GM18505 (cell line): ENCODE measurements around the gene ADM2.

ENCODE experiments used
- ATAC-seq: cut with Tn5 transposase; IDR thresholded peaks from one replicate; pipeline ENCODE4 v1.9.1; 2021; ENCODE audit not compliant: unreplicated experiment
- POLR2A ChIP-seq: IDR thresholded peaks from 4 replicates; pipeline ENCODE4 v1.6.1; 2011; ENCODE audit warnings: borderline replicate concordance; ENCODE audit not compliant: insufficient read depth, insufficient read length; ENCODE audit errors: extremely low read depth

Gene ADM2

DNA sequence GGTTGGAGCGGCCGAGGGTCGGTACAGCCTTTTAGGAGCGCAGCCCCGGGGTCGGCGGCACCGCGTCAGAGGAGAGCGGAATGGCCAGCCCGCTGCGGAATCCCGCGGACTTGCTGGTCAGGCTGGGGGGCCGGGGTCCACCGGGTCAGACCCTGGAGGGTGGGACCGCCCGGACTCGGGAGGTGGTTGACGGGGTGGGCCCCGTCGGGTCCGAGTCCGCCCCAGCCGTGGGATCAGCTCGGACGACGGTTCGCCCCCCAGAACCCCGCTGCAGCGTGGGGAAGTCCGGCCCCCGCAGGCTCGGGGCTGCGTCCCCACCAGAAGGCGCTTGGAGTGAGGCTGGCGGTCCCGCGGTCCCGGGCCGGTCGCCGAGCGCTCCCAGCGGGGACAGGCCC is 301 bp upstream of the ADM2 start:
- TF ChIP-seq POLR2A: no peak
- no peak for ATAC-seq

DNA sequence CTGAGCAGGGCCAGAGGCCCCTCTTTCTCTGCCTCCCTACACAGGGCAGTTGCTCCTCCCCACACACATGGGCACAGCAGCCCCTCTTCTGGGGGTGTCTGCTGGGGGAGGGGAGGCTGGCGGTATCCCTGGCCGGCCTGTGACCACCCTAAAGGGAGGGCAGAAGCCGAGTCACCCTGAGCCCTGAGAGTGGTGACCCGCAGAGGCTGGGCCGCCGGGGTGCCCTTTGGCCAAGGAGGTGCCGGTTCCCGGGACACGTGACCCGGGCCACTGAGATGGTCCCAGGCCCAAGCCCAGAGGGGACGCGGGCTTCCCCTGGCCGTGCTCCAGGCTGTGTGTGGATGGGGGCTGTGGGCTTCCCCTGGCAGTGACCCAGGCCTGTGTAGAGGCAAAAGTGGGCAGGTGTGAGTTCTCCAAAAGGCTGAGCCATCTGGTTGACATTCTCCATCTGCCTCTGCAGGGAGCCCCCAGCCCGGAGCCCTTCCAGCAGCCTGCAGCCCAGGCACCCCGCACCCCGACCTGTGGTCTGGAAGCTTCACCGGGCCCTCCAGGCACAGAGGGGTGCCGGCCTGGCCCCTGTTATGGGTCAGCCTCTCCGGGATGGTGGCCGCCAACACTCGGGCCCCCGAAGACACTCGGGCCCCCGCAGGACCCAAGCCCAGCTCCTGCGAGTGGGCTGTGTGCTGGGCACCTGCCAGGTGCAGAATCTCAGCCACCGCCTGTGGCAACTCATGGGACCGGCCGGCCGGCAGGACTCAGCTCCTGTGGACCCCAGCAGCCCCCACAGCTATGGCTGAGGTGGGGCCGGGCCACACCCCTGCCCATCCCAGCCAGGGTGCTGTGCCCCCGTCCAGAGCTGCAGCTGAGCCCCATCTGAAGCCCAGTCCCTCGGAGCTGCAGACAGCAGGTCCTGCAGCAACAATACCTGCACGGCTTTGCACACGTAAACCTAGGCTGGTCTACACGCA is 1.0 kb downstream of the ADM2 start:
- no peak for ATAC-seq
- no peak for TF ChIP-seq POLR2A

DNA sequence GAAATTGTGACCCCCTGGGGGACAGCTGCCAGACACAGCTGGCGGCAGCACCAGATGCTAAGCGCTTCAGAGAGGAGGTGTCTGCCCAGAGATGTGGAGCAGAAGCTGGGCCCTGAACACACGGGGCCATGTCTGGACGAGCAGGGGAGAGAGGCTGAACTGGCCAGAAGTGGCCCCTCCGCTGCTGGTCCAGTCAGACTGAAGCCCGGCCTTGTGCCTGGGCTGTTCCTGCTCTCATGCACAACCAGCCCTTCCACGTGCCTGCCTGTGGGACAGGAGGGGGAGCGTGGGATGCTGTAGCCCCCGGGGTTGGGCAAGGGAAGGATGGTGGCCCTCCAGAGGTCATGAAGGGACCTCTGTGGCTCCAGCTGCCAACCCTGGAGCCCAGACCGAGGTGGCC is 1.8 kb downstream of the ADM2 start:
- no peak for TF ChIP-seq POLR2A
- ATAC-seq: no peak

DNA sequence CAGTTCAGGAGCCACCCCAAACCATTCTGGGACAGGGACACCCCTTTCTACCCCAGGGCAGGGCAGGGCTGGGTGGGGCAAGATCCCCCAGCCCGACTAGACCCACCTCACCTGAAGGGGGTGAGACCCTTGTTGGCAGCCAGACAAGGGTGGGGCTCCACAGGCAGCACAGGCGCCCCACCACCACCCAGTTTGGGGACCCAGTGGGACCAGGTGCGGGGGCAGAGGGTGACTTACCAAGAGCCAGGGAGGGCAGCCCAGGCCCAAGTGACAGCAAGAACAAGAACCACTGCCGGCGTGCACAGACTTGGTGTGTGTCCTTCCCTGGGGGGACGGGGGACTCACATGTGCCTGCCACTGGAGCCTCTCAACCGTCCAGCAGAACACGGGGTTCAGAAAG is 2.2 kb downstream of the ADM2 start:
- no peak for ATAC-seq

DNA sequence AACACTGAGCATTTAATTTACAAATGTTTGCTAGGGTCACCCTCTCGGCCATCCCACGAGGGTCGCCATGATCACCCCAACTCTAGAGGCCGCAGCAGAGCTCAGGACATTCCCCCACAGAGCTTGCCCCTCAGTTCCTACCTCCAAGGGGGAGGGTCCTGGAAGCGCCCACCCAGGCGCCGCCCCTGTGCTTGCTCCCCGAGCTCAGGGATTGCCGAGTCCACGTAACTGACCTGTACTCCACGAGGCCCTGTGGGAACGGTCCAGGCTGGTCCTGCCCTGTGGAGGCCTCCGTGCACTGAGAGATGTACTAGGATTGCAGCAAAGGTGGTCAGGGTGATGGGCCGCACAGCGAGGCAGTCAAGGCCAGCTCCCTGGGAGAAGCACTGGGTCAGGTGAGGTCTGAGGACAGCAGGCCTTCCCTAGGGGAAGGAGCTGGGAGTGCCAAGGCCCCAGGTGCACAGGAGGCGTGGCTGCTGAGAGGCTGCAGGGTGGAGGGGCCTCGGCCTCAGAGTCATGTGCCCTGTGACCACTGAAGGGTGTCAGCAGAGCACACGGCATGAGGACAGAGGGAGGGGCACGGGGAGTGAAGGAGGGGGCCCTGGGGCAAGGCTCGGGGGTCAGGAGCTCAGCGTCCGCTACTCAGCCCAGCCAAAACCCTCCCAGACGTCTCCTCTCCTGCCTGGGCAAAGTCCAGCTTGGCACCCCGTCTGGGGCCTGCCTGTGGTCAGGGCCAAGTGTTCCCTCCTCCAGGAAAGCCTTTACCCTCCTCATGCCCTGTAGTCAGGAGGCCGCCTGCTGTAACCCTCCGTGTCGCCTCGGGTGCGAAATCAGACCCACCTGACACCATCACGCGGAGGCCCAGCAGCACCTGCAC is 2.9 kb downstream of the ADM2 start:
- TF ChIP-seq POLR2A: no peak
- no peak for ATAC-seq

More for the DNA sequence above, 2.2 kb downstream of the ADM2 start:
- no peak for TF ChIP-seq POLR2A

DNA sequence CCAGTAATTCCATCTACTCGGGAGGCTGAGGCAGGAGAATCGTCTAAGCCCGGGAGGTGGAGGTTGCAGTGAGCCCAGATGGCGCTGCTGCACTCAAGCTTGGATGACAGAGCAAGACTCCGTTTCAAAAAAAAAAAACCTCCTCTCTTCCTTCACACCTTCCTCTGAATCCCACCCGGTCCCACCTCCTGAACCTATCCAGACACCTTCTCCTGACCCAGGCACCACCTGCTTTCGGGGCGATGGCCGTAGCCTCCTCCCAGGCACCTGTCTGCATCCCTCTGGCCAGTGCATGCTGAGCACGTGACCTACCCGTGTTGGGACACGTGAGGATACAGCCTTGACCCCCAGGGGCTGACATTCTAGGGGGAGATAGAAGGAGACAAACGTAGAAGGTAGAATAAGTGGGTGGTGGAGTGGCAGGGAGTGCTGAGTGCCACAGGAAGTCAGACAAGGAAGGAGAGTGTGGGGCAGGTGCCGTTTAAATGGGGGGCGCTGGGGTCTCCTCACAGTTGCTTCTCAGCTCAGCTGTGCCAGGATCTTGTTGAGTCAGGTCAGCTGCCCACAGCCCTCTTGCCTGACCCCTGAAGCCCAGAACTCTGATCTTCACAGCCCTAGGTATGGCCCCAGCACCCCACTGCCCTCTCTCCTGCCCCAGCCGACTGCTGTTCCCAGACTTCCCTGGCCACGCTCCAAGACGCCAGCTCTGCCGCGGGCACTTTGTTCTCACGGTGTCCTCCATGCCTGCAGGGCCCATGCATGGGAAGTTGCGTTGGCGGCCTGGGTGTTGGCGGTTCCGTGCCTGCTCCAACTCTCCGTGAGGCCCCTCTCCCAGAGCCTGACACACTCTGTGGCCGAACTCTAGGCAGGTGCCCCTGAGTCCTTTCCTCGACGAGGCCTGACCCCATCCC is 4.1 kb downstream of the ADM2 start:
- no peak for ATAC-seq

DNA sequence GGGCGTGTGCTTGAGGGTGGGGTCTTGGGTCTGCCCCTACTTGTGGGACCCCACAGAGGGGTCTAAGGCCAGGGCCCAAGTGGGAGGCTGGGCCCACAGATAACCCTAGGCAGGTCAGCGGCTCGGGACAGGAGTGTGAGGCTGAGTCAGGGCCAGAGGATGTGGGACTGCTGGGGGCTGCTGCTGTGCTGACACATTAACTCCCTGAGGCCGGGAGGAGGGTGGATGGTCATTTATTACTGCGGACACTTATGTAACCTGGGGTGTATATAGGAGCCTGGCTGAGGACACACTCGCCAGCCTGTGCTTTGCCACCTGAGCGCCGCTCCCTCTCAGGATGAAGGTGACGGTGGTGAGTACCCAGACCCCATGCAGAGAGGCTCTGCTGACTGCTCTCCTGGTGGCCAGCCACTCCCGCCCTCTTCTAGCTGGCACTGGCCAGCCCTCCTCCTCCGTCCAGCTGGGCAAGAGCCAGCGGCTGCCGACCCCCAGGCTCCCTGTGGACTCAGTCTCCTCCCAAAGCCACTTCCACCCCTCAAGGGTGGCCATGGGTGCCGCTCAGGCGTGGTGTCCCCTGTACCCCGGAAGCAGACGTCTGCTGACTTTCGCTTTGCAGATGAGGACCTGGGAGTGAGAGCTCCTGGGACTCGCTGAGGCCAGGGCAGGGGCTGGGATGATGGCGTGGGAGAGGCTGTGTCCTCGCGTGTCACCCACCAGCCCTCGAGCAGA is 5.4 kb downstream of the ADM2 start, which contains the start of gene MIOX:
Gene MIOX, plus strand, starts transcription at position 299 of the 729 bp plus-strand sequence. Its CDS starts 39 bp downstream, at position 338.
- ATAC-seq: no peak
- no peak for TF ChIP-seq POLR2A

More for the DNA sequence above, 4.1 kb downstream of the ADM2 start:
- TF ChIP-seq POLR2A: no peak

DNA sequence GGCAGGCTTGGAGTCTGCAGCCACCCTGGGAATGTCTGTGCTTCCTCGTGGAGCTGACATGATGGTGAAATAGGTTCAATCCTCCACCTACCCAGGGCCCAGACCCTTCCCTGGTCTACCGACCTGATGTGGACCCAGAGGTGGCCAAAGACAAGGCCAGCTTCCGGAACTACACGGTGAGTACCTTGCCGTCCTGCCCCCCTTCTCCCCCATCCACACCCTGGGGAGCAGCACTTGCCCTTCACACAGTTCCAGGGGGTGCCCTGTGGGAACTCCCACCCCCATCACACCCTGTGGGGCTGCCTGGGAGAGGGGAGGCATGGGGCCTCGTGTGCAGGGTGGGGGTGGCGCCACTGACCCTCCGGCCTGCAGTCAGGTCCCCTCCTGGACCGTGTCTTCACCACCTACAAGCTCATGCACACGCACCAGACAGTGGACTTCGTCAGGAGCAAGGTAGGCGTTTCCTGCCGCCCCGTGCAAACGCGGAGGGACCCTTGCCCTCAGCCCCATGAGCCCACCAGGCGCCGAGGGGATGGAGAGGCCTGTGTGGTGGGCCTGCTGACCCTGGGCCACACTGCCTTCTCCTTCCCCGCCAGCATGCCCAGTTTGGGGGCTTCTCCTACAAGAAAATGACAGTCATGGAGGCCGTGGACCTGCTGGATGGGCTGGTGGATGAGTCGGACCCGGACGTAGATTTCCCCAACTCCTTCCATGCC is 6.1 kb downstream of the ADM2 start:
- no peak for TF ChIP-seq POLR2A
- no peak for ATAC-seq

DNA sequence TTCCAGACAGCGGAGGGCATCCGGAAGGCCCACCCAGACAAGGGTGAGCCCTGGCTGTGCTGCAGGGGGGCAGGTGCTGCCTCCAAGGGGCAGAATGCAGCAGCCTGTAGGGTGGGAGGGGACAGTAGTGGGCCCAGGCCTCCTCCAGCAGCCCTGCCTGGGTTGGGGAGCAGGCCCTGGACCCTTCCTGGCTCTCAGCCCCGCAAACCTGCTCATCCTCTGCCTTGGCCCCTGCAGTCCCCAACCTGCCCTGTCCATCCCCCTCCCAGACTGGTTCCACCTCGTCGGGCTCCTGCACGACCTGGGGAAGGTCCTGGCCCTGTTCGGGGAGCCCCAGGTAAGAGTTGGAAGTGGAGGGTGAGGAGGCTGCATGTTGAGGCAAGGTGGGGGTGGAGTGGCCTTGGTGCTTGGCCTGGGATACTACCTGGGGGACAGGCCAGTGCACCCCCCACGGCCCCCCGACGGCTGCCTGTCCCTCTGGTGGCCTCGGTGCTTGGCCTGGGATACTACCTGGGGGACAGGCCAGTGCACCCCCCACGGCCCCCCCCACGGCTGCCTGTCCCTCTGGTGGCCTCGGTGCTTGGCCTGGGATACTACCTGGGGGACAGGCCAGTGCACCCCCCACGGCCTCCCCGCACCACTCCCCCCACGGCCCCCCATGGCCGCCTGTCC is 6.8 kb downstream of the ADM2 start:
- ATAC-seq: no peak
- TF ChIP-seq POLR2A: no peak

DNA sequence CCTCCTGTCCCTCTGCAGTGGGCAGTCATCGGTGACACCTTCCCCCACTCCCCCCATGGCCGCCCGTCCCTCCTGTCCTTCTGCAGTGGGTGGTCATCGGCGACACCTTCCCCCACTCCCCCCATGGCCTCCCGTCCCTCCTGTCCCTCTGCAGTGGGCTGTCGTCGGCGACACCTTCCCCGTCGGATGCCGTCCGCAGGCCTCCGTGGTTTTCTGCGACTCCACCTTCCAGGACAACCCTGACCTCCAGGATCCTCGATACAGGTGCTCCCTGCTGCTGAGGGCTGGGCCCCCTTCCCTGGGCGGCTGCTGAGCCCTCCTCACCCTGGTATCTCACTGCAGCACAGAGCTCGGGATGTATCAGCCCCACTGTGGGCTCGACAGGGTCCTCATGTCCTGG is 7.5 kb downstream of the ADM2 start:
- TF ChIP-seq POLR2A: no peak
- no peak for ATAC-seq
